Smooth muscle cell (in vitro differentiated cells): Measurements from ENCODE around the gene MRPS10. TPM values are rescaled to one million over a fixed set of nuclear protein-coding genes. Genes with fewer than 3 reads are reported as not detected.

Experiments used
- DNase-seq: peaks from one replicate; lab custom pipeline; 2025; ENCODE audit not compliant: unreplicated experiment; lab: John Stamatoyannopoulos, UW
- H2AFZ ChIP-seq: fragments of 200-600 bp; sonication (generic); 2 replicates; pipeline ENCODE4 v1.6.0; 2016; ENCODE audit warnings: antibody characterized with exemption, low read depth, mild to moderate bottlenecking
- H3F3A ChIP-seq: fragments of 200-600 bp; sonication (generic); 2 replicates; pipeline ENCODE4 v1.6.0; 2017; ENCODE audit warnings: antibody characterized with exemption, low read depth
- H3K27ac ChIP-seq: fragments of 200-600 bp; sonication (generic); 2 replicates; pipeline ENCODE4 v1.5.1; 2016; ENCODE audit warnings: low read depth, mild to moderate bottlenecking
- H3K27me3 ChIP-seq: fragments of 200-600 bp; sonication (generic); 2 replicates; pipeline ENCODE4 v1.6.1; 2016; ENCODE audit warnings: low read depth, mild to moderate bottlenecking
- H3K36me3 ChIP-seq: fragments of 200-600 bp; sonication (generic); 2 replicates; pipeline ENCODE4 v1.5.1; 2016; ENCODE audit warnings: low read depth
- H3K4me1 ChIP-seq: fragments of 200-600 bp; sonication (generic); 2 replicates; pipeline ENCODE4 v1.5.1; 2016; ENCODE audit warnings: low read depth
- H3K4me2 ChIP-seq: fragments of 200-600 bp; sonication (generic); 2 replicates; pipeline ENCODE4 v1.6.0; 2016; ENCODE audit warnings: mild to moderate bottlenecking
- H3K4me3 ChIP-seq: fragments of 200-600 bp; sonication (generic); 2 replicates; pipeline ENCODE4 v1.5.1; 2016; ENCODE audit warnings: mild to moderate bottlenecking
- H3K79me2 ChIP-seq: fragments of 200-600 bp; sonication (generic); 2 replicates; pipeline ENCODE4 v1.6.0; 2016; ENCODE audit warnings: low read depth, mild to moderate bottlenecking
- H3K9ac ChIP-seq: fragments of 200-600 bp; sonication (generic); 2 replicates; pipeline ENCODE4 v1.6.0; 2016; ENCODE audit warnings: low read depth
- H3K9me3 ChIP-seq: fragments of 200-600 bp; sonication (generic); replicated peaks from 2 replicates; pipeline ENCODE4 v1.5.1; 2016; ENCODE audit warnings: low read depth
- H4K20me1 ChIP-seq: fragments of 200-600 bp; sonication (generic); 2 replicates; pipeline ENCODE4 v1.6.0; 2016; ENCODE audit warnings: low read depth
- WGBS: methylation state at CpG from one replicate; pipeline ENCODE4 v1.1.7; 2016; ENCODE audit warnings: low lambda C conversion rate; 5-methylcytosine and 5-hydroxymethylcytosine counted together
- polyA plus RNA-seq: library from polyadenylated mRNA; unstranded; fragments of >200 nt; fragmentation: Nextera tagmentation; extraction: Ambion mirVana; gene quantifications from 2 replicates; pipeline ENCODE4 v1.2.1, GENCODE V29; 2016
- total RNA-seq: library from RNA; depleted of rRNA; stranded (reverse); fragments of >200 nt; gene quantifications from 2 replicates; pipeline ENCODE4 v1.2.3, GENCODE V29; 2014
- TF ChIP-seq, protein P1 (sequence below): fragments of 200-600 bp; sonication (generic); IDR thresholded peaks from 2 replicates; pipeline ENCODE4 v1.5.1; 2017; ENCODE audit warnings: borderline replicate concordance, mild to moderate bottlenecking, antibody characterized with exemption; ENCODE audit not compliant: insufficient read depth, poor library complexity, severe bottlenecking

The MRPS10 gene
- total and polyA plus RNA-seq, 2 experiments from 2014 or later = 41.1 to 47.8 TPM

DNA sequence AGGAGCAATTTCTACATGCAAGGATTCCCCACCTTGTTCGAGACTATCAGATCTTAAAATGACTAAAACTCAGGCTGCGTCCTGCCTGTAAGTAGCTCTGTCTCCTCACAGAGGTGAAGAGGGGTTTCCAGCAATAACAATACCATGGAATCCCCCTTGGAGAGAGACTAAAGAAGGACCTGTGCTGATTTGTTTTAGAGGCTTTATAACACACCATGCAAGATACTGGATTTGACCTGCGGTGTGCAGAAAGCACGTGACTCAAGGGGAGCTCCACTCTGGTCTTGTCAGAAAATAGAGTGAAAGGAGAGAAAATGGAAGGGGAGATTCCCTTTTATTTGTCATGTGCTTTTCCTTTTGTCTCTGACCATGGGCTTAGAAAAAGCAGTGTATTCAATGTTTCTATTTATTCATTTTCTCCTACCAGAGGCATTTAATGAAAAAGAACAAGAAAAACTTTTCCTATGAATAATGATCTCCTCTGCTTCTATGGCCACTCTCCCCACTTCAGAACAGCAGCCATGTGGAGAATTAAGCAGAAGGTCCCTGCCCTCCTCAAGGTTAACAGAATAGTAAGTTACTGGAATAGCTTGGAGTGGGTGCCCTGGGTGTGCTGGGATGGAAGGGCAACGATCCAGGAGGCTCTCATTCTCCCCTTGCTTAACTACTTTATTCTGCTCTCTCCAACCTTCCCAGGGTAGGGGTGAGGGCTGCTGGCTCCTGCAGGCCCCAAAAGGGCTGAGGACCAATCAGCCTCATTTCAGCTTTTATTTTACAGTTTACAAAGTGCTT is 19.2 kb upstream of the MRPS10 start:
- no peaks in the 10 kb centered on the region for H3K9me3 ChIP-seq
- H3K36me3 ChIP-seq = no peaks in the 10 kb centered on the region
- no peaks in the 10 kb centered on the region for H3K4me1 ChIP-seq
- H2AFZ ChIP-seq = no peak overlapping the region
- no peak for DNase-seq
- no peaks in the 10 kb centered on the region for H4K20me1 ChIP-seq
- H3F3A ChIP-seq = no peaks in the 10 kb centered on the region
- no peak overlapping the region for H3K9ac ChIP-seq
- no peaks in the 10 kb centered on the region for H3K27me3 ChIP-seq
- no peak overlapping the region for H3K27ac ChIP-seq
- no peak overlapping the region for H3K4me3 ChIP-seq
- TF ChIP-seq, protein P1, sequence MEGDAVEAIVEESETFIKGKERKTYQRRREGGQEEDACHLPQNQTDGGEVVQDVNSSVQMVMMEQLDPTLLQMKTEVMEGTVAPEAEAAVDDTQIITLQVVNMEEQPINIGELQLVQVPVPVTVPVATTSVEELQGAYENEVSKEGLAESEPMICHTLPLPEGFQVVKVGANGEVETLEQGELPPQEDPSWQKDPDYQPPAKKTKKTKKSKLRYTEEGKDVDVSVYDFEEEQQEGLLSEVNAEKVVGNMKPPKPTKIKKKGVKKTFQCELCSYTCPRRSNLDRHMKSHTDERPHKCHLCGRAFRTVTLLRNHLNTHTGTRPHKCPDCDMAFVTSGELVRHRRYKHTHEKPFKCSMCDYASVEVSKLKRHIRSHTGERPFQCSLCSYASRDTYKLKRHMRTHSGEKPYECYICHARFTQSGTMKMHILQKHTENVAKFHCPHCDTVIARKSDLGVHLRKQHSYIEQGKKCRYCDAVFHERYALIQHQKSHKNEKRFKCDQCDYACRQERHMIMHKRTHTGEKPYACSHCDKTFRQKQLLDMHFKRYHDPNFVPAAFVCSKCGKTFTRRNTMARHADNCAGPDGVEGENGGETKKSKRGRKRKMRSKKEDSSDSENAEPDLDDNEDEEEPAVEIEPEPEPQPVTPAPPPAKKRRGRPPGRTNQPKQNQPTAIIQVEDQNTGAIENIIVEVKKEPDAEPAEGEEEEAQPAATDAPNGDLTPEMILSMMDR = no peak
- no peaks in the 10 kb centered on the region for H3K79me2 ChIP-seq
- H3K4me2 ChIP-seq = no peak overlapping the region
- 96% methylated on average over 5 of the region's 5 CpGs for WGBS

DNA sequence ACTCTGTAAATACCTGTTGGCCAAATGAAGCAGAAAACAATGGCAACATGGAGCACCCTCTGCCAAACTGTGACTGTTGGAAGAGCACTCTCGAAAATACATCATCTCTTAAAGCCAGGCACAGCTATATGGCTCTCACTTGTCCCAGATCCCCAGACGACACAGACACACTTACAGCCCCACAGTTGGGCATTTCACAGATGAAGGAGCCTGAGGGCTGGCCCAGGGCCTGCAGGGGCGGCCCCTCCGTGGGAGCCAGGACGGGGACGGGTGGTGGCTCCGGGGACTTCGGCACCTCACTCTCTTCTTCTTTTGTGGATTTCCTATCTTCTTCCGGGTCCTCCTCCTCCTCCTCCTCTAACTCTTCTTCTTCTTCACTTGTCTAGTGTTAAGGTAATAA is 18.4 kb upstream of the MRPS10 start:
- TF ChIP-seq, protein P1 = no peak
- Histone ChIP-seq H3K4me1 (no peaks in the 10 kb centered on the region), H3K9me3 (no peaks in the 10 kb centered on the region), H3K79me2 (no peaks in the 10 kb centered on the region), H3F3A (no peaks in the 10 kb centered on the region), H3K36me3 (no peaks in the 10 kb centered on the region), H3K4me3 (no peak overlapping the region), H4K20me1 (no peaks in the 10 kb centered on the region), H3K4me2 (no peak overlapping the region), H3K9ac (no peak overlapping the region), H2AFZ (no peak overlapping the region), H3K27ac (no peak overlapping the region), H3K27me3 (no peaks in the 10 kb centered on the region)
- 94% methylated on average over 9 of the region's 9 CpGs for WGBS
- no peak for DNase-seq

DNA sequence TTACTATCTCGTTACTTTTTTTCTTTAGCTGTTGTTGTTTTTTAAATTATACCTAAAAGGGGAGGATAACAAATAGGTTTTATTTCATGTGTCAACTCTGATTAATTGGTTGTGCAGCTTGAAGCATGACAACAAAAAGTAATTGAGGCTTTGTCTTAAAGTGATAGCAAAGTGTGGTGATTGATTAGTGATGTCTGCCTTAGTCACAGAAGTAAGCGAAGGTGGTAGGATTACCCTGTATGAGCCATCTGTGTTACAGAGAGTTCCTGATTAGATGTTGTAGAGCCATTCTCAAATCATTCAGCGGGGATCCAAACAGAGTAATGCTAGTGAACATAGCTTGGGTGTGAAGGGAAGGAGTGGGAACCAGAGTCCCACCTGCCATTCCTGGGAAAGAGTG is 14.4 kb upstream of the MRPS10 start:
- DNase-seq = no peak
- Histone ChIP-seq H3K4me2 (no peak overlapping the region), H2AFZ (no peak overlapping the region), H3K27me3 (no peaks in the 10 kb centered on the region), H3K4me3 (no peak overlapping the region), H3K27ac (no peak overlapping the region), H4K20me1 (no peaks in the 10 kb centered on the region), H3K4me1 (no peaks in the 10 kb centered on the region), H3K36me3 (no peaks in the 10 kb centered on the region), H3F3A (no peaks in the 10 kb centered on the region), H3K9ac (no peak overlapping the region), H3K9me3 (no peaks in the 10 kb centered on the region), H3K79me2 (no peaks in the 10 kb centered on the region)
- TF ChIP-seq, protein P1 = no peak
- WGBS = 94% methylated on average over 3 of the region's 3 CpGs
